D721Med (cell line): ENCODE measurements around the gene FOLR1.

ENCODE experiments used
- DNase-seq: peaks from one replicate; pipeline ENCODE4 v3.0.0; 2011; ENCODE audit warnings: low spot score; ENCODE audit not compliant: insufficient read length
- FAIRE-seq: peaks from 2 replicates; lab custom pipeline; 2011; peaks lifted over from hg19 to GRCh38; lab: Jason Lieb, UNC
- CTCF ChIP-seq: IDR thresholded peaks from 2 replicates; pipeline ENCODE4 v1.5.1; 2012; ENCODE audit warnings: mild to moderate bottlenecking, control low read depth; ENCODE audit not compliant: insufficient read depth; ENCODE audit errors: missing control alignments

Gene FOLR1

GRCh38 chr11:72231396-72232259 is 39.7 kb downstream of the FOLR1 start:
- DNase-seq (no peak), FAIRE-seq (no peak)
- no peak for TF ChIP-seq CTCF

GRCh38 chr11:72232260-72233055 is 40.5 kb downstream of the FOLR1 start:
- TF ChIP-seq CTCF = no peak
- DNase-seq (no peak), FAIRE-seq (no peak)

- TF ChIP-seq CTCF = no peak
These were observed 41.3 kb downstream of the FOLR1 start for GRCh38 chr11:72233056-72233772.

GRCh38 chr11:72233773-72234513 is 42.0 kb downstream of the FOLR1 start:
- DNase-seq (no peak), FAIRE-seq (no peak)
- TF ChIP-seq CTCF = no peak

More at GRCh38 chr11:72233056-72233772, 41.3 kb downstream of the FOLR1 start:
- DNase-seq (no peak), FAIRE-seq (no peak)

- no peak for FAIRE-seq
- no peak for TF ChIP-seq CTCF
- no peak for DNase-seq
These were observed 42.5 kb downstream of the FOLR1 start for GRCh38 chr11:72234514-72234830.

GRCh38 chr11:72234920-72235319 is 43.0 kb downstream of the FOLR1 start:
- FAIRE-seq (no peak), DNase-seq (no peak)
- no peak for TF ChIP-seq CTCF
